ENCODE measurements around the gene SLC35F4.

DNA sequence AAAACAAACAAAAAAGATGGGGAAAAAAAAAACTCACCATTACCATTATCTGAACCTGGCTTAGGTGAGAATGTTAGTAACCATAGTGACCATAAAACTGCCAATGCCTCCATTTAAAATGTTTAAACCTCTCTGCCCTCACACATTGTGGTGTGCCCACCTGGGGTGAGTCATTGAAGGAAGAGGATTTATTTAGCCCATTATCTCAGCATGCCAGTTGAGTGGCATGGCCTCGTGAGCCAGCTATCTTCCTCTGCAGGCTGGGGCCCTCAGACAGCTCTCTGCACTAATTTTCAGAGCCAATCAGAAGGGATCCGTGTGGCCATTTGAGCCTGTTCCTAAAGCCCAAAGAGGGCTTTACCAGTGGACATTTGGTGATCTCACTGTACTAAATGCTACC lies 290.4 kb downstream of the SLC35F4 start:
- TF ChIP-seq, protein P1, sequence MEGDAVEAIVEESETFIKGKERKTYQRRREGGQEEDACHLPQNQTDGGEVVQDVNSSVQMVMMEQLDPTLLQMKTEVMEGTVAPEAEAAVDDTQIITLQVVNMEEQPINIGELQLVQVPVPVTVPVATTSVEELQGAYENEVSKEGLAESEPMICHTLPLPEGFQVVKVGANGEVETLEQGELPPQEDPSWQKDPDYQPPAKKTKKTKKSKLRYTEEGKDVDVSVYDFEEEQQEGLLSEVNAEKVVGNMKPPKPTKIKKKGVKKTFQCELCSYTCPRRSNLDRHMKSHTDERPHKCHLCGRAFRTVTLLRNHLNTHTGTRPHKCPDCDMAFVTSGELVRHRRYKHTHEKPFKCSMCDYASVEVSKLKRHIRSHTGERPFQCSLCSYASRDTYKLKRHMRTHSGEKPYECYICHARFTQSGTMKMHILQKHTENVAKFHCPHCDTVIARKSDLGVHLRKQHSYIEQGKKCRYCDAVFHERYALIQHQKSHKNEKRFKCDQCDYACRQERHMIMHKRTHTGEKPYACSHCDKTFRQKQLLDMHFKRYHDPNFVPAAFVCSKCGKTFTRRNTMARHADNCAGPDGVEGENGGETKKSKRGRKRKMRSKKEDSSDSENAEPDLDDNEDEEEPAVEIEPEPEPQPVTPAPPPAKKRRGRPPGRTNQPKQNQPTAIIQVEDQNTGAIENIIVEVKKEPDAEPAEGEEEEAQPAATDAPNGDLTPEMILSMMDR (conservative IDR thresholded peaks at IDR 0.05 in 1 of 2, IDR thresholded peaks at IDR 0.05 in 1 of 2; ENCODE audit: extremely low read depth in 1 of 2, insufficient read depth in 1 of 2, low read depth in 1 of 2, low read length in 2 of 2) = no peak
- no peak for TF ChIP-seq EZH2 (IDR thresholded peaks at IDR 0.05; ENCODE audit: borderline replicate concordance, low read length)

Measured in mammary epithelial cell (primary cell).